H7 (cell line): ENCODE data around the gene STEAP3. TPM values are rescaled to one million over a fixed set of nuclear protein-coding genes. Genes with fewer than 3 reads are reported as not detected.

Experiments
- DNase-seq: peaks from one replicate; pipeline ENCODE4 v3.0.0; 2012
- H3K27me3 ChIP-seq: 2 replicates; pipeline ENCODE4 v1.6.0; 2011; ENCODE audit warnings: mild to moderate bottlenecking, low read length; ENCODE audit not compliant: control insufficient read depth, insufficient read depth
- H3K36me3 ChIP-seq: replicated peaks from 2 replicates; pipeline ENCODE4 v1.5.1; 2011; ENCODE audit warnings: low read length; ENCODE audit not compliant: control insufficient read depth, insufficient read depth
- H3K4me3 ChIP-seq: 2 replicates; pipeline ENCODE4 v1.5.1; 2011; ENCODE audit warnings: low read depth, mild to moderate bottlenecking, control low read depth, low read length, moderate library complexity; ENCODE audit not compliant: insufficient read depth
- total RNA-seq: library from RNA; depleted of rRNA; stranded (reverse); fragments of >200 nt; shearing (Covaris generic); gene quantifications from 2 replicates; pipeline ENCODE4 v1.2.3, GENCODE V29; 2014; rRNA removed

STEAP3 gene
- total RNA-seq, 1 experiment from 2014 or later = 16.0 TPM

DNA sequence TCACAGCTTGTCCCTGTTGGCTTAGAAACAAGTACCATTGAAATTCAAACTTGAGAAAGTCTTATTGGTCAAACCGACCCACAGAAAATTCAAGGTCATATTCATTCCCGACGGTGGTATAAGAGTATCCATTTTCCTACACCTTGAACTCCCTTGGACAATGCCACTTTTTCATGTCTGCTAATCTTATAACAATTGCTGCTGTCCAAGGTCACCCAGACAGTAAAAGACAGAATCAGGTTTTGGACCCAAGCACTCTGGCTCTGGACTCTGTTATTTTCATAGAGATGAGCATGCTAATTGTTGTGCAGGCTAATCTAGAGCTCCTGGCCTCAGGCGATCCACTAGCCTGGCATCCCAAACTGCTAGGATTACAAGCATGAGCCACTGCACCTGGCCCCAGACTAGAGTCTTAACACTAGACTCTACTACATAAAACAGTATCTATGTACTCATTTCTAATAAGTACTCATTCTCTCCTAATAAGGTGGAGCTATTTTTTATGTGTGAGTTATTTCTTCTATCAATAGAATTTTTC is 85.2 kb downstream of the STEAP3 start:
- DNase-seq = no peak
- Histone ChIP-seq H3K36me3 (no peaks in the 10 kb centered on the region), H3K27me3 (no peaks in the 10 kb centered on the region), H3K4me3 (no peak overlapping the region)

DNA sequence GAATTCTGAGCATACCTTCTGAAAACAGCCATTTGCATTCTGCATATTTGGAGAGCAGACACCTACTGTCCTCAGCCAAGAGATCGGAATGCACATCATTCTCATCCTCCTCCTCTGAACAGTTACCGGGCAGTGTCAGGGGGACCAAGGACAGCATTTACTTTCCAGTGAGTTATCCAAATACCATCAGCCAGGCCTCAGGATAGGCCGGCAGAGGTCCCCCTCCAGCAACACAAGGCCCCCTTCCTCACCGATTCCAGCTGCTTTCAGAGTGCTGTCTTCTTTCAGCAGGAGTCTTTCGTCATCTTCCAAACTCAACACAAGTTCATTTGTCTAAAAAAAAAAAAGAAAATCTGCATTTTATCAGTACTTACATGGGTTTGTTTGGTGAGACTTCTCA is 87.7 kb downstream of the STEAP3 start:
- peak; percentile 25 for DNase-seq
- H3K27me3 ChIP-seq = no peaks in the 10 kb centered on the region
- H3K4me3 ChIP-seq = no peak overlapping the region
- no peaks in the 10 kb centered on the region for H3K36me3 ChIP-seq

GRCh38 chr2:119311831-119312230 is 88.2 kb downstream of the STEAP3 start:
- DNase-seq = no peak
- H3K27me3 ChIP-seq = no peaks in the 10 kb centered on the region
- H3K4me3 ChIP-seq = no peak overlapping the region
- no peaks in the 10 kb centered on the region for H3K36me3 ChIP-seq

Other genes with a start within 250 kb of the STEAP3 start
- gene C1QL2, start 65.1 kb upstream of the STEAP3 start, total RNA-seq = 0.28 and 0.59 TPM in 2 replicates
- 11.0 and 14.1 TPM in 2 replicates for gene C2orf76, start 143.0 kb downstream of the STEAP3 start, total RNA-seq
- 94.0 and 97.5 TPM in 2 replicates for gene DBI, start 143.1 kb downstream of the STEAP3 start, total RNA-seq
- 4.2 and 5.0 TPM in 2 replicates for gene TMEM37, start 208.0 kb downstream of the STEAP3 start, total RNA-seq